Measurements from ENCODE around the gene DKC1.
A peak's percentile ranks its signal among the peaks of the same experiment; 100 is the strongest.

Gene DKC1

GRCh38 chrX:154738011-154738738 lies 24.5 kb upstream of the DKC1 start:
- peak; percentile 60 for DNase-seq

- DNase-seq, result no peak
These were observed 22.7 kb upstream of the DKC1 start for GRCh38 chrX:154739952-154740465.

GRCh38 chrX:154742613-154743012 lies 20.1 kb upstream of the DKC1 start:
- no peak for DNase-seq

GRCh38 chrX:154748712-154749339 lies 13.8 kb upstream of the DKC1 start:
- DNase-seq, result peak; percentile 46

- no peak for DNase-seq
These were observed 12.8 kb upstream of the DKC1 start for GRCh38 chrX:154749856-154750255.

- DNase-seq, result peak; percentile 44
These were observed 12.1 kb upstream of the DKC1 start, which contains the start of gene GAB3 for GRCh38 chrX:154750301-154751202. TSS of gene GAB3 (minus strand) at chrX:154751077. CDS start at chrX:154751025, 52 bp downstream.

- DNase-seq, result no peak
These were observed 11.4 kb upstream of the DKC1 start for GRCh38 chrX:154751203-154751668.

- no peak for DNase-seq
These were observed 10.9 kb upstream of the DKC1 start for GRCh38 chrX:154751669-154752271.

GRCh38 chrX:154758696-154759095 lies 4.0 kb upstream of the DKC1 start:
- DNase-seq, result no peak

- no peak for DNase-seq
These were observed 607 bp upstream of the DKC1 start for GRCh38 chrX:154761977-154762536.

- no peak for DNase-seq
These were observed 12.0 kb downstream of the DKC1 start for GRCh38 chrX:154774622-154775021.

GRCh38 chrX:154775419-154776349 lies 13.0 kb downstream of the DKC1 start:
- DNase-seq, result no peak

GRCh38 chrX:154776753-154777152 lies 14.1 kb downstream of the DKC1 start:
- DNase-seq, result no peak

- DNase-seq, result no peak
These were observed 16.6 kb downstream of the DKC1 start for GRCh38 chrX:154779261-154779660.

GRCh38 chrX:154780968-154781367 lies 18.3 kb downstream of the DKC1 start:
- DNase-seq, result no peak

GRCh38 chrX:154784149-154784995 lies 21.7 kb downstream of the DKC1 start:
- DNase-seq, result no peak

GRCh38 chrX:154785716-154786115 lies 23.1 kb downstream of the DKC1 start:
- no peak for DNase-seq

GRCh38 chrX:154791467-154791866 lies 28.8 kb downstream of the DKC1 start:
- DNase-seq, result no peak

GRCh38 chrX:154791939-154792338 lies 29.3 kb downstream of the DKC1 start:
- DNase-seq, result no peak

Data from left hindlimb (tissue), 1 donor.